Head of caudate nucleus (tissue), 42 donors: Measurements from ENCODE around the gene LRRN4CL.
"Not testable (repeated sequence)": the region's sequence is repeated elsewhere in the genome, so short reads cannot be mapped to it uniquely, and the experiment has no call there.

ENCODE experiments used
- DNase-seq, 42 donors: peaks; one replicate each; pipeline versions ENCODE4 v3.0.0 to v3.0.0-alpha.2; 2020 to 2021; ENCODE audit warnings: mixed read lengths in 7 of 42
- intact Hi-C: fragments of 100-400 bp; cut with DNase I; formaldehyde crosslinking; loops from one replicate; pipeline ENCODE4 v1.15.0; 2022

The LRRN4CL gene

DNA sequence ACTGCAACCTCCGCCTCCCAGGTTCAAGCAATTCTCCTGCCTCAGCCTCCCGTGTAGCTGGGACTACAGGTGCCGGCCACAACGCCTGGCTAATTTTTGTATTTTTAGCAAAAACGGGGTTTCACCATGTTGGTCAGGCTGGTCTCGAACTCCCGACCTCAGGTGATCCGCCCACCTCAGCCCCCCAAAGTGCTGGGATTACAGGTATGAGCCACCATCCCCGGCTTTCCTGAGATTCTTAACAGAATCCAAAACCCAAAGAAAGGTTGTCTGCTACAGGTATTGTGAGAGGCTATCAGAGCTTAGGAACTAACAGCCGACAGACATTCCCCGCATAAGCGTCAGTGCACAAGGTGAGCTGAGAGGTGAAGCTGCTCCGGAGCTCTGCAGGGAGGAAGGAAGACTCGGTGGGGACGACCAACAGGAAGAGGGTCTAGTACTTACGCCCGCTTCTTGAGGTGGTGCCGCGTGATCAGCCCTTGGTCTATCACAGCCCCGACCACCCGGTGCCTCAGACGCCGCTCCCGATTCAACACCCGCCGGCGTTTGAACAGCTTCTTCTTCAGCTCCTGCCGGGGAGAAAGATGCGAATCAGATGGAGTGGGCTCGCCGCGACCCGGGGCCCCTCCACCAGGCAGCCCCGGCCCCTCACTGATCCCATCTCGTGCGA is 24.8 kb downstream of the LRRN4CL start:
- peak in 19 of 42 donors; percentile 22 to 73 (median 57) for DNase-seq
- intact Hi-C loops, result no loop called here

DNA sequence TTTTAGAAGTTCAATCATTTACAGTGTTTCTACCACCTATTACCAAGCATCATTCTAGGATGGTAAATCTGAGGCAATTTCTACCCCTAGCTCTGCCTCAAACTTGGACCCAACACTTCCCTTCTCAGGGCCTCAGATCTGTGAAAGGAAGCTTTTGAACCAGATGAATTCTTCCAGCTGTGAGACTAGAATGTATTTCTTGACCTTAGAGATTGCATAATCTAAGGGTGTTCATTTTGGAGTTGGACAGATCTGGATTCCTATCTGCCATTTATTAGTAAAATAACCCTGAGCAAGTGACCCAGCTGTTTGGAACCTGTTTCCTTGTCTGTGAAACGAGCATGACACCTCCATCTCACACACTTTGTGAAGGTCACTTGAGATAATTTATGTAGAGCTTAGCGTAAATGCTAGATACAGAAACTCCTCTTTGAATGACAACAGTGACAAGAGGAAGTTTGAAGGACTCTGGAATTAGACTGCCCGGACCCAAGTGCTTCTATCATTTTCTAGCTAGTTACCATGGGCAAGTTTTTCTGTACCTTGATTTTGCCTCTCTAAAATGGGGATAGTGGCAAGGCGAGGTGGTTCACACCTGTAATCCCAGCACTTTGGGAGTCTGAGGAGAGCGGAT is 32.4 kb downstream of the LRRN4CL start:
- DNase-seq, result no peak
- intact Hi-C loops, result no loop called here

DNA sequence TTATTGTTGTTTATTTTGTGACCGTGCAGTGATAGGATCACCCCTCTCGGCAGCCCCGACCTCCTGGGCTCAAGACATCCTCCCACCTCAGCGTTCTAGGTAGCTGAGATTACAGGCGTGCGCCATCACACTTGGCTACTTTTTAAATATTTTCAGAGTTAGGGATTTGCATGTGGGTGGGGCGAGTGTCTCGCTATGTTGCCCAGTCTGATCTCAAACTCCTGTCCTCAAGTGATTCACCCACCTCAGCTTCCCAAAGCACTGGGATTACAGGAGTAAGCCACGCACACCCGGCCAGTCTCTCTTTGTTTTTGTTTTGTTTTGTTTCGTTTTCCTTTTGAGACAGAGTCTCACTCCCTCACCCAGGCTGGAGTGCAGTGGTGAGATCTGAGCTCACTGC is 35.0 kb downstream of the LRRN4CL start:
- intact Hi-C loops, result no loop called here
- no peak for DNase-seq

DNA sequence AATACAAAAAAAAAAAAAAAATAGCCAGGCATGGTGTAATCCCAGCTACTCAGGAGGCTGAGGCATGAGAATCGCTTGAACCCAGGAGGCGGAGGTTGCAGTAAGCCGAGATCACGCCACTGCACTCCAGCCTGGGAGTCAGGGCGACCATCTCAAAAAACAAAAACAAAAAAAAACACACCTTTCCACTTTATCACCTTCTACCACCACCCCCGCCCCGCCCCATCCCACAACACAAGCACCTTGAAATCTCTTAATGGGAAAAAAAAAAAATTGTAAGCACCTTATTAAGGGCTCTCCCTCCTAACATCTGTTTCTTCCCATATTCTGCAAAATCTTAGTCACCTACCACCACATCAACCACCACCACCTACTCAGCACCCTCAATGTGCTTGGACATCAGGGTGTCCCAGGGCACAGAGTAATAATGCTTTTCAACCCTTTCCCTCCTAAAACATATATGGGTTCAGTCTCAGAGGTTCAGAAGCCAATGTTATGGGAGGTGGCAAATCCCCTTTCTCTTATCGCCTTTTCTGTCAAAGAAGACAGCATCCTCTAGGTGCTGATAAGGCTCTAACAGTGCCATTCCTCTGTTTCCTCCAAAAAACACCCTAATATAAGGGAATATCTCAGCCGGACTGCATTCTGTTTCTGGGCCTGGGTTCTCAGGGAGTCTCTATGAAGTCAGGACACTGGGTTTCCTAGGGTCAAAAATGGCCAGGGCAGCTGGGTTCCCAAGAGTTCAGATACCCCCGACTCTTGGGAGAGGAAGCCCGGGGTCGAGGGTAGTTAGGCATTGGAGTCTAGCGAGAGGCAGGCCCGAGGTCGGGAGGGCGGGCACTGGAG is 36.9 kb downstream of the LRRN4CL start:
- intact Hi-C loops, result no loop called here
- DNase-seq, result peak in 1 of 42 donors; percentile 12

DNA sequence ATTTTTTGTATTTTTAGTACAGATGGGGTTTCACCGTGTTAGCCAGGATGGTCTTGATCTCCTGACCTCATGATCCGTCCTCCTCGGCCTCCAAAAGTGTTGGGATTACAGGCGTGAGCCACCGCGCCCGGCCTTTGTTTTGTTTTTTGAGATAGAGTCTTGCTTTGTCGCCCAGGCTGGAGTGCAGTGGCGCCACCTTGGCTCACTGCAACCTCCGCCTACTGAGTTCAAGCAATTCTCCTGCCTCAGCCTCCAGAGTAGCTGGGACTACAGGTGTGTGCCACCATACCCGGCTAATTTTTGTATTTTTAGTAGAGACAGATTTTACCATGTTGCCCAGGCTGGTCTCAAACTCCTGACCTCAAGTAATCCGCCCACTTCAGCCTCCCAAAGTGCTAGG is 39.0 kb downstream of the LRRN4CL start:
- intact Hi-C loops, DNase-seq: not testable (repeated sequence)

DNA sequence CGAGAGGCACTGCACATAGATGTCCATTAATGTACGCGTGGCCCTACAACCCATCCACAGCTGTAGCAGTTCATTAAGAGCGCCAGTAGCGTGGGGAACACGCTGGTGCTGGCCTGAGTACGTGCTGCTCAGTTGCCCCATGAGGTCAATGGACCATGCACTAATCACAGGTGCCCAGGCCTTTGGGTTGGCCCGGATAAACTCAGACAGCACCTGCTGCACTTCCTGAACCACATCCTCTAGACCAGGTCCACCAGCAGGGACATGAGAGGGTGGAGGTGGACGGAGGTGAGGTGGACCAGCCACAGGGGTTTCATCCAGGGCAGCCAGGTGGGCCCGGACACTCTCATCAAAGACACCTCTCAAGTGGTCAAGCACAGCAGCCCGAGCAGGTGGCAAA is 39.8 kb downstream of the LRRN4CL start:
- no peak for DNase-seq
- intact Hi-C loops, result no loop called here

DNA sequence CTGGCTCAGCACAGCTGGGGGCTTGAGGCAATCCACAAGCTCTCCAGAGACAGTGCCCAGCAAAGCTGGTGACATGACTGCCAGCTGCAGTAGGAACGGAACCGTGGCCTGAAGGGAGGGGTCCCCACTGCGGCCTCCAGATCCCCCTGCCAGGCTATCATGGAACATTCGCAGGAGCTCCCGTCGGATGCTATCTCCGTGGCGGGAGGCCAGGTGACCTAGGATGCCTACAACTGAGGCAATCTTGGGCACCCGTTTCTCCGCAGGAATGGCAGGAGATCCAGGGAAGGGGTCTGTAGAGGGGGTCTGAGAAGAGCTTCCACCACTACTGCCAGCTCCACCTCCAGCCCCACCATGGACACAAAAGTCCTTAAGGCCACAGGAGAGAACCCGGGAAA is 40.4 kb downstream of the LRRN4CL start:
- no peak for DNase-seq
- intact Hi-C loops, result no loop called here

DNA sequence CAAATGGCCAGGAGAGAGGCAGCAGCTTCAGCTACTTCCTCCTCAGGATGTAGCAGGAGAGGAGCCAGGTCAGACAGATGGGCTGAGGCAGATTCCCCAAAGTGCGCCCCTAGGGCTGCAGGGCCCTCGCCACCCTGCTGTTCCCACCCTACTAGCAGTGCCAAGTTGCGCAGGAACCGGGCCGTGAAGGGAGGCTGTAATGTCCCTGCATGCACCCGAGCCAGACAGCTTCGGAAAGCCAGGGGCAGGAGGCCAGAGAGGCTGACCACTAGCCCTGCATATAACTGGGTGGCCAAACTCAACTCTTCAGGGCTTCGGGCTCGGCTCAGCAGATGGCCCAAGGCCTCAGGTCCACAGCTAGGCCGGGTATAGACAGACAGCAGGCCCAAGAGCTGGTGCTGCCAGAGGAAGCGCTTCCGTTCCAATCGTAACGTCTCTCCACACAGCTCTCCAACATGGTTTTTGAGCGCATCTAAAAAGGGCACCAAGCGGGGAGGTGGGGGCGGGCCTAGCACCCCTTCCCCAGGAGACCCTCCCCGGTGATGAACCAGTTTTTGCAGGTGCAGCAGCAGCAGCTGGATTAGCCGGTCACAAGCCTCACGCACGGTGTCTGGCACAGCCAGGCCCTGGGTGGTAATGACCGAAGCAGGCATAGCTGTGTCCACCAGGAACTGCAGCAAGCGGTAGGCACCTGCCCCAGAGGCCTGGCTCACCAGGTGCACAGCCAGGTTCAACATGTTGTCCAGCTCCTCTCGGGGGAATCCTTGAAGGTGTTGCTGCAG is 41.0 kb downstream of the LRRN4CL start:
- intact Hi-C loops, result no loop called here
- no peak for DNase-seq

DNA sequence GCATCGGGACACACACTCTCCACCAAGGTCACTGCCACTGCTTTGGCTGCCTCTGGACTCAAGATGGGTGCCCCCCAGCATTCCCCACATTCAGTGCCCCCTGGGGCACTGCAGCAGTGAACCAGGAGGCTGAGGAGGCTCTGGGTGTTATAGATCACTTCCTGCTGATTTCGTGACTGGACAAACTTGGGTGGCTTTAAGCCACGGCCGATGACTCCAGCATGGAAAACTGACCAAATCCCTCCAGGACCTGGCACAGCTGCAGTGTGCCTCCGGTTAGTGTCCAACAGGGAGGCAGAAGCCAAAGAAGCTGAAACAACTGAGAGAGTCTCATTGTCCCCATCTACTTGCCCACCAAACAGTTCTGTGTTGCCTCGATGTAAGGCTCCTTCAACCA is 41.7 kb downstream of the LRRN4CL start:
- no peak for DNase-seq
- intact Hi-C loops, result no loop called here

DNA sequence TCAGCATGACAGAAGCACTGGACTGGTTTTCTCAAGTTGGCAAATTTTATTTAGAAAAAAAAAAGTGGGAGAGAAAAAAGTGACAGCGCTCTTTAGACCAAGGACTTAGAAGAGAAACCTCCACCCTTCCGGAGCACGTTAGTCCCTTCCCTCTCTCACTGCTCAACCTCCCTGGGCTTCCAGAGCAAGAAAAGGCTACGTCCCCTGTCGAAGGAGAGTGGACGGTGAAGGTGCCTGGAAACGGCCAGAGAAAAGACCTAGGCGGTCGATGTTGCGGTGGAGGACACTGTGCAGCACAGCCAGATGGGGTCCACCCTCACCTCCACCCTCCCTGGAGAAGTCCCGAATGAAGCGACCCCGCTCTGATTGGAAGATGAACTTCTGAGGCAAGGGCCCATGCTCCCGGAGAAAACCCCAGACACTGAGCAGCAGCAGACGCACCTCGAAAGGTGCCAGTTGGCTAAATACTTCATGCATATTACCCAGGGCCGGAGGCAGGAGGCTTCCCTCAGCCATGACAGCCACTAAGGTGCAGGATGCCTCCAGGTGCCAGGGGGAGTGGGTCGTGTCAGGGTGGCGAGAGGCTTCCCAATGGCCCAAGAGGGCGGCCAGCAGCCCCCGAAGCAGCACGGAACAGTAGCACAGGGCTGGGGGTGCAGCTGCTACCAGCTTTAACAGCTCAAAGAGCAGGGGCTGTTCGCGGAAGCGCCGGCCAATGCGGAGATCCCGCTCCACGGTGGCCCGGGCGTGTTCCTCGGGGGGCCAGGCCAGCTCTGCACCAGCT is 42.3 kb downstream of the LRRN4CL start:
- intact Hi-C loops, result no loop called here
- DNase-seq, result peak in 3 of 42 donors; percentile 14 to 44 (median 24)

DNA sequence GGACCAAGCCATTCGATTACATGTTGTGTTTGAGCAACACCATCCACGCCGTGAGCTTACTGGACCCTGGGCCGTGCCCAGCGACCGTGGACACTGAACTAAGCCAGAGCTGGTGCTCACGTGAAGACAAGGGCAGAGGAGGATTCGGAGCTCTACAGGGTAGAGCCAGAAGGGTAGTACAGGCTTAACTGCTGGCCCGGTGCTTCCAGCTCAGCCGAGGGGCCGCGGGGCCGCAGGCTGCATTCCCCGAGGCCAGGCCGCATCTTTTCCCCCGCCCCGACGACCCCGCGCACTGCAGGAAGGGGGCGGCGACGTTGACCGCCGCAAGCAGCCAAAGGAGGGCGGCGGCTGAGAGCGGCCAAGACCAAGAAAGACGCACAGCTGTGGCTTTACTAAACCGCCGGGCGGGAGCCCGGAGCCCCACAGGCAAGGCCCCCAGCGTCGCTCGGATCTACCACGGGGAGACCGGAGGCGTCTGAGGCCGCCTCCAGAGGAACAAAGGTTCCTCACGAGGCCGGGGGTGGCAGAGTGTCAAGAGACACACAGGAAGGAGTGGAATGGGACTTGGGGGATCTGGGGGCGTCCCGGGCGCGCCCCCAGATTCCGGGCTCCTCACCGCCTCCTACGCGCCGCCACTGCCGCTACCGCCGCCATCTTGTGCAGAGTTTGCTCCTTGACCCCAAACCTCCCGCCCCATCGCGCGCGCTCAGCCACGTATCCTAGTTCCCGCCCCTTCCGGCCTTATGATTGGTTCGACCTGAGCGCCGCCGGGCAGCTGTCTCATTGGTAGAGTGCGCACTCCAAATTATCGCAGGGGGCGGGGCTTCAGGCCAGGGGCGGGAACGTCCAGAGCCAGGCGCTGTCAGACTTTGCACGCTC is 43.1 kb downstream of the LRRN4CL start, which contains the start of gene GANAB:
Gene GANAB, minus strand, starts transcription at position 668 of the 879 bp plus-strand sequence. Its CDS starts 14 bp downstream, at position 654.
- intact Hi-C loops, result no loop called here
- peak; percentile 98 to 100 (median 99) for DNase-seq

DNA sequence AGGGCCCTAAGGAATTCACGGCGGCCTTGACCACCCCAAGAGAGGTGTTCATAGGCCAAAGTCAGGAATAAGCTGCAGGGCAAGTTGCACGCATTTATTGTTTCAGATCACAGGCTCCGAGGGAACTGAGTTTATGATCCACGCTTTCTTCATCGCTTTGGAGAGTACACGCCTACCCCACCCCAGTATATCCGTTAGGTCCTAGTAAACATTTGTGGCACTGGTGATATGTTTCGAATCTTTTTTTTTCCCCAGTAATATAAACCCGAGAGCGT is 43.7 kb downstream of the LRRN4CL start:
- DNase-seq, result no peak
- intact Hi-C loops, result no loop called here

DNA sequence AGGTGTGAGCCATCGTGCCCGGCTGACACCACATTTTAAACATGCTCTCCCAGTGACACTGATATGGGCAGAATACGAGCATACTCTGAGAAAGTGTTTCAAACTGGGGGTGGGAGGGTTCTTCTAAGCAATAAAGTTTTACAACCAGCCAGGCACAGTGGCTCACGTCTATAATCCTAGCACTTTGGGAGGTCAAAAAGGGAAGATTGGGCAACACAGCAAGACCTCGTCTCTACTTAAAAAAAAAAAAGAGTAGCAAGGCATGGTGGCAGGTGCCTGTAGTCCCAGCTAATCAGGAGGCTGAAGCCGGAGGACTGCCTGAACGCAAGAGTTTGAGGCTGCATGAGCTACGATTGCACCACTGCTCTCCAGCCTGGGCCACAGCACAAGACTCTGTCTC is 45.1 kb downstream of the LRRN4CL start:
- DNase-seq, result no peak

More for the DNA sequence above, 45.1 kb downstream of the LRRN4CL start:
- intact Hi-C loops, result no loop called here
